H1 (cell line): ENCODE results near the gene ABCA1. TPM values are rescaled to one million over a fixed set of nuclear protein-coding genes. Genes with fewer than 3 reads are reported as not detected.

Source experiments
- CHD1 ChIP-seq: IDR thresholded peaks from 2 replicates; pipeline ENCODE4 v1.6.1; 2012; ENCODE audit warnings: low read depth, low read length, improper control_type of control experiment
- polyA plus RNA-seq, 7 experiments: library from polyadenylated mRNA; depleted of rRNA in 3 of 7; stranded (reverse) in 5 of 7; unstranded in 2 of 7; fragments of >200 nt in 5 of 7; fragments of 200-250 nt in 2 of 7; gene quantifications; 1 replicate in 5 of 7; 2 replicates in 1 of 7; 4 replicates in 1 of 7; pipeline versions ENCODE4 v1.2.1 to v1.2.3, GENCODE V29; 2011 to 2013; ENCODE audit warnings: missing spikeins in 2 of 7, mixed read lengths in 2 of 7
- total RNA-seq: library from RNA; stranded (reverse); fragmentation: NEBNext Ultra II Directional; extraction: Animal tissue kit (Norgen Biotek cat#: 25700); gene quantifications from 2 replicates; pipeline ENCODE4 v1.2.1, GENCODE V29; 2021
- TF ChIP-seq, protein P1 (sequence below): IDR thresholded peaks from 2 replicates; pipeline ENCODE4 v1.6.1; 2012; ENCODE audit warnings: inconsistent platforms

ABCA1 gene
- total and polyA plus RNA-seq, 2 of the 8 experiments (the other 6 are each of a cell fraction or from before 2014, with no cell fraction given): 6.9 to 7.8 TPM

DNA sequence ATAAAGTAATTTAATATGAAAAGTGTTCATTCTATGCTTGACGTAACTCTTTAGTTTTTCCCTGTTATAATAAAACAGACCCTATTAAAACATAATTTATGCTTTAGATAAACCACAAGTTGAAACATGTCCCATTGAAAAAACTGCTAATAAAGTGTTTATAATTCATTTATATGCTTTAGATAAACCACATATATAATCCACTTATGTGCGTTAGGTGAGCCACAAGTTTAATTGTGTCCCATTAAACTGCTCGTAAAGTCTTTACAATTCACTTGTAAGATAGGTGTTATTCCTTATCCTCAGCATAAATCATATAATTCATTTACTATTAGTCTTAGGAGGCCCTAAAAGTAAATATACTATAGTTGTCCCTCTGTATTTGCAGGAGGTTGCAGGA lies 160.4 kb downstream of the ABCA1 start (continued):
- no peak for TF ChIP-seq CHD1
- TF ChIP-seq, protein P1, sequence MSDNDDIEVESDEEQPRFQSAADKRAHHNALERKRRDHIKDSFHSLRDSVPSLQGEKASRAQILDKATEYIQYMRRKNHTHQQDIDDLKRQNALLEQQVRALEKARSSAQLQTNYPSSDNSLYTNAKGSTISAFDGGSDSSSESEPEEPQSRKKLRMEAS: no peak
